Measurements from ENCODE around the gene PJA2. TPM values are rescaled to one million over a fixed set of nuclear protein-coding genes. Genes with fewer than 3 reads are reported as not detected.
"Not testable (repeated sequence)": the region's sequence is repeated elsewhere in the genome, so short reads cannot be mapped to it uniquely, and the experiment has no call there.

The PJA2 gene
- total RNA-seq, 1 donor: 101 TPM

DNA sequence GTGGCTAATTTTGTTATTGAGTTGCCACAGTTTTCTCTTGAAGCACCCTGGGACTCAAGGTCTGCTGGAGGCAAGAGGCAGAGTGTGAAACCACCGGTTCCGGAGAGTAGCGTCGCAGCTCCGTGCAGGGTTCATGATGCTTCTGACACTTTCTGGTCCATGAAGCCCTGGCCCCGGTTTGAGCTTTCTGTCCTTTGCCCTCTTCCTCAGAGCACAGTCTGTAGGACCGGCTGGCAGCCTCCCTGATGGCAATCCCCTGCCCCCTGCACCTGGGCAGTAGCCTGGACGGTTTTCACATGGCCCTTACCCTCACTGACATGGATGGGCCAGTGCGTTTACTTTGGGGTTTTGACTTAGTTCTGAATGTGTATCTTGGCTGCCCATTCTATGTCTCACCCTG, 111.9 kb downstream of the PJA2 start:
- H3K4me3 ChIP-seq (ENCODE audit: insufficient read depth, low read length): no peak overlapping the region
- H3K4me2 ChIP-seq (ENCODE audit: insufficient read depth, low read length): no peak overlapping the region
- H2AFZ ChIP-seq (ENCODE audit: low read length): no peak overlapping the region
- peaks cover 2% of the 10 kb centered on the region for H3K27me3 ChIP-seq (ENCODE audit: insufficient read depth, low read length)
- H3K4me1 ChIP-seq (ENCODE audit: insufficient read depth, low read length): no peaks in the 10 kb centered on the region
- H3K27ac ChIP-seq (ENCODE audit: low read depth, low read length): no peak overlapping the region
- no peaks in the 10 kb centered on the region for H4K20me1 ChIP-seq (ENCODE audit: insufficient read depth, low read length)
- TF ChIP-seq CTCF (IDR thresholded peaks at IDR 0.05; ENCODE audit: extremely low read depth, low read depth, low read length): no peak
- no peaks in the 10 kb centered on the region for H3K79me2 ChIP-seq (ENCODE audit: insufficient read depth, low read length)
- no peaks in the 10 kb centered on the region for H3K36me3 ChIP-seq (ENCODE audit: insufficient read depth, low read length)
- H3K9me3 ChIP-seq (ENCODE audit: low read depth, low read length): no peaks in the 10 kb centered on the region
- no peak for DNase-seq (ENCODE audit: insufficient read length, low spot score, missing footprints)

DNA sequence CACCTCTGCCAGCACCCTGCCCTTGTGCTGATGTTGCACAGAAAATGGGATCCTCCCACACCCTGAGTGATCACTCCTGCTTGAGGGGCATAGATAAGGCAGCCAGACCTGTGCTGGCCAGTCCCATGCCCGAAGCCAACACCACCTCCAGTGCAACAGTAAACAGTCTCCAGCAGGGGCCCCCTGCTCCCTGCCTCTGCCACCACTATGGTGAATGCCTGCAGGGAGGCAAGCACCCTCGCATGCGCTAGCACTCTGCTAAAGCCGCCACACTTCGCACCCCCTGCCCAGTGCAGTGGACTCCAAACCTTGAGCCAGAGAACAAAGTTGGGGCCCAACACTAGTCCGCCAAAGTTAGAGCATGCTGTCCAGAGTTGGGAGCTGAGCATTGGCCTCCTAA, 118.7 kb downstream of the PJA2 start:
- DNase-seq (ENCODE audit: insufficient read length, low spot score, missing footprints): no peak
- no peaks in the 10 kb centered on the region for H3K4me1 ChIP-seq (ENCODE audit: insufficient read depth, low read length)
- no peaks in the 10 kb centered on the region for H3K36me3 ChIP-seq (ENCODE audit: insufficient read depth, low read length)
- H3K27ac ChIP-seq (ENCODE audit: low read depth, low read length): no peak overlapping the region
- no peak overlapping the region for H3K4me2 ChIP-seq (ENCODE audit: insufficient read depth, low read length)
- H3K79me2 ChIP-seq (ENCODE audit: insufficient read depth, low read length): no peaks in the 10 kb centered on the region
- no peak for TF ChIP-seq CTCF (IDR thresholded peaks at IDR 0.05; ENCODE audit: extremely low read depth, low read depth, low read length)
- H2AFZ ChIP-seq (ENCODE audit: low read length): no peak overlapping the region
- H3K4me3 ChIP-seq (ENCODE audit: insufficient read depth, low read length): no peak overlapping the region
- H3K27me3 ChIP-seq (ENCODE audit: insufficient read depth, low read length): no peaks in the 10 kb centered on the region
- H4K20me1 ChIP-seq (ENCODE audit: insufficient read depth, low read length): no peaks in the 10 kb centered on the region
- no peaks in the 10 kb centered on the region for H3K9me3 ChIP-seq (ENCODE audit: low read depth, low read length)

- H3K27me3 ChIP-seq (ENCODE audit: insufficient read depth, low read length): no peaks in the 10 kb centered on the region
- no peaks in the 10 kb centered on the region for H3K9me3 ChIP-seq (ENCODE audit: low read depth, low read length)
- no peaks in the 10 kb centered on the region for H3K79me2 ChIP-seq (ENCODE audit: insufficient read depth, low read length)
- TF ChIP-seq CTCF (IDR thresholded peaks at IDR 0.05; ENCODE audit: extremely low read depth, low read depth, low read length): no peak
- no peak overlapping the region for H3K4me3 ChIP-seq (ENCODE audit: insufficient read depth, low read length)
- H2AFZ ChIP-seq (ENCODE audit: low read length): no peak overlapping the region
- no peaks in the 10 kb centered on the region for H3K4me1 ChIP-seq (ENCODE audit: insufficient read depth, low read length)
- DNase-seq (ENCODE audit: insufficient read length, low spot score, missing footprints): no peak
- no peaks in the 10 kb centered on the region for H3K36me3 ChIP-seq (ENCODE audit: insufficient read depth, low read length)
- no peak overlapping the region for H3K4me2 ChIP-seq (ENCODE audit: insufficient read depth, low read length)
- no peaks in the 10 kb centered on the region for H4K20me1 ChIP-seq (ENCODE audit: insufficient read depth, low read length)
- no peak overlapping the region for H3K27ac ChIP-seq (ENCODE audit: low read depth, low read length)
Measured at GRCh38 chr5:109290231-109290630, 119.5 kb downstream of the PJA2 start.

DNA sequence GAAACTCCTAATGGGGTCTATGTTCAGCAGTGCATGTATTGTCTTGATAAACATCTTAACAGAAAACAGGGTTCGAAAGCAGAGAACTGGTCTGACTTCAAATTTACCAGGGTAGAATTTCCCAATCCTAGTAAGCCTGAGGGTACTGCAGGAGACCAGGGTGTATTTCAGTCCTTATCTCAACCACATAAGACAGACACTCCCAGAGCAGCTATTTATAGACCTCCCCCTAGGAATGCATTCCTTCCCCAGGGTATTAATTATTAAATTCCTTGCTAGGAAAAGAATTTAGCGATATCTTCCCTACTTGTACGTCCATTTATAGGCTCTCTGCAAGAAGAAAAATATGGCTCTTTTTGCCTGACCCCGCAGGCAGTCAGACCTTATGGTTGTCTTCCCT, 123.1 kb downstream of the PJA2 start:
- DNase-seq (ENCODE audit: insufficient read length, low spot score, missing footprints); H3K4me3 ChIP-seq (ENCODE audit: insufficient read depth, low read length); H2AFZ ChIP-seq (ENCODE audit: low read length); H3K79me2 ChIP-seq (ENCODE audit: insufficient read depth, low read length); H3K27me3 ChIP-seq (ENCODE audit: insufficient read depth, low read length); H4K20me1 ChIP-seq (ENCODE audit: insufficient read depth, low read length); H3K9me3 ChIP-seq (ENCODE audit: low read depth, low read length); H3K36me3 ChIP-seq (ENCODE audit: insufficient read depth, low read length); H3K27ac ChIP-seq (ENCODE audit: low read depth, low read length); H3K4me2 ChIP-seq (ENCODE audit: insufficient read depth, low read length); H3K4me1 ChIP-seq (ENCODE audit: insufficient read depth, low read length): not testable (repeated sequence)
